Posterior cingulate gyrus (tissue), 11 donors: ENCODE results near the gene KCNH5.
A peak's percentile ranks its signal among the peaks of the same experiment; 100 is the strongest.
"Not testable (repeated sequence)": the region's sequence is repeated elsewhere in the genome, so short reads cannot be mapped to it uniquely, and the experiment has no call there.

Experiments
- DNase-seq, 10 donors: peaks; one replicate each; pipeline versions ENCODE4 v3.0.0 to v3.0.0-alpha.2; 2020 to 2021; ENCODE audit warnings: mixed read lengths in 3 of 10
- intact Hi-C: fragments of 100-400 bp; cut with DNase I; formaldehyde crosslinking; loops from one replicate; pipeline ENCODE4 v1.15.1; 2023

Gene KCNH5

GRCh38 chr14:62894736-62895135 lies 150.5 kb downstream of the KCNH5 start:
- intact Hi-C loops = no loop called here

GRCh38 chr14:62889364-62889763 lies 155.9 kb downstream of the KCNH5 start:
- intact Hi-C loops = no loop called here
- DNase-seq = no peak

More at GRCh38 chr14:62894736-62895135, 150.5 kb downstream of the KCNH5 start:
- DNase-seq = no peak

- intact Hi-C loops = no loop called here
- no peak for DNase-seq
Measured at GRCh38 chr14:62886461-62886860, 158.8 kb downstream of the KCNH5 start.

- intact Hi-C loops = no loop called here
- no peak for DNase-seq
Measured at GRCh38 chr14:62885451-62885850, 159.8 kb downstream of the KCNH5 start.

- intact Hi-C loops = no loop called here
- no peak for DNase-seq
Measured at GRCh38 chr14:62882967-62883366, 162.3 kb downstream of the KCNH5 start.

GRCh38 chr14:62866376-62866775 lies 178.9 kb downstream of the KCNH5 start:
- intact Hi-C loops = no loop called here

GRCh38 chr14:62864588-62864987 lies 180.7 kb downstream of the KCNH5 start:
- DNase-seq = no peak
- intact Hi-C loops = no loop called here

More at GRCh38 chr14:62866376-62866775, 178.9 kb downstream of the KCNH5 start:
- no peak for DNase-seq

- DNase-seq, intact Hi-C loops: not testable (repeated sequence)
Measured at GRCh38 chr14:62858011-62858410, 187.2 kb downstream of the KCNH5 start.

- intact Hi-C loops = no loop called here
- DNase-seq = no peak
Measured at GRCh38 chr14:62854951-62855350, 190.3 kb downstream of the KCNH5 start.

GRCh38 chr14:62847168-62847567 lies 198.1 kb downstream of the KCNH5 start:
- intact Hi-C loops = no loop called here

GRCh38 chr14:62844546-62844945 lies 200.7 kb downstream of the KCNH5 start:
- intact Hi-C loops = no loop called here
- DNase-seq = no peak

More at GRCh38 chr14:62847168-62847567, 198.1 kb downstream of the KCNH5 start:
- no peak for DNase-seq

GRCh38 chr14:62824086-62824485 lies 221.2 kb downstream of the KCNH5 start:
- DNase-seq = no peak
- intact Hi-C loops = no loop called here

GRCh38 chr14:62819931-62820330 lies 225.3 kb downstream of the KCNH5 start:
- intact Hi-C loops = no loop called here
- DNase-seq = no peak

- intact Hi-C loops = no loop called here
- no peak for DNase-seq
Measured at GRCh38 chr14:62807636-62808035, 237.6 kb downstream of the KCNH5 start.

GRCh38 chr14:62800577-62800976 lies 244.7 kb downstream of the KCNH5 start:
- DNase-seq = no peak
- intact Hi-C loops = no loop called here

- no peak for DNase-seq
- intact Hi-C loops = no loop called here
Measured at GRCh38 chr14:62796431-62796830, 248.8 kb downstream of the KCNH5 start.

GRCh38 chr14:62792578-62792977 lies 252.7 kb downstream of the KCNH5 start:
- DNase-seq = no peak
- intact Hi-C loops = no loop called here

GRCh38 chr14:62781328-62781727 lies 263.9 kb downstream of the KCNH5 start:
- DNase-seq, intact Hi-C loops: not testable (repeated sequence)

GRCh38 chr14:62778852-62779251 lies 266.4 kb downstream of the KCNH5 start:
- intact Hi-C loops = no loop called here
- no peak for DNase-seq

- intact Hi-C loops = no loop called here
- DNase-seq = no peak
Measured at GRCh38 chr14:62778310-62778709, 266.9 kb downstream of the KCNH5 start.

- intact Hi-C loops = no loop called here
- peak in 2 of 10 donors; percentile 62 to 66 for DNase-seq
Measured at GRCh38 chr14:62777510-62777909, 267.7 kb downstream of the KCNH5 start.

GRCh38 chr14:62776300-62776699 lies 269.0 kb downstream of the KCNH5 start:
- DNase-seq = no peak
- intact Hi-C loops = no loop called here

GRCh38 chr14:62768753-62769152 lies 276.5 kb downstream of the KCNH5 start:
- no peak for DNase-seq
- intact Hi-C loops = no loop called here
